Endothelial cell (in vitro differentiated cells): ENCODE measurements around the gene TTC13. TPM values are rescaled to one million over a fixed set of nuclear protein-coding genes. Genes with fewer than 3 reads are reported as not detected.
"Not testable (repeated sequence)": the region's sequence is repeated elsewhere in the genome, so short reads cannot be mapped to it uniquely, and the experiment has no call there.

Experiments used
- DNase-seq: peaks from one replicate; pipeline ENCODE4 v3.0.0; 2021; ENCODE audit warnings: low spot score
- H3K27ac Mint-ChIP-seq: one replicate; pipeline ENCODE4 v1.8.0; 2021; ENCODE audit warnings: mixed read lengths, inconsistent platforms; ENCODE audit not compliant: unreplicated experiment
- H3K27me3 Mint-ChIP-seq: one replicate; pipeline ENCODE4 v1.8.0; 2021; ENCODE audit warnings: mild to moderate bottlenecking, moderate library complexity, mixed read lengths, inconsistent platforms; ENCODE audit not compliant: unreplicated experiment
- H3K36me3 Mint-ChIP-seq: one replicate; pipeline ENCODE4 v1.8.0; 2021; ENCODE audit warnings: mild to moderate bottlenecking, low read depth, mixed read lengths, inconsistent platforms; ENCODE audit not compliant: unreplicated experiment
- H3K4me1 Mint-ChIP-seq: one replicate; pipeline ENCODE4 v1.8.0; 2021; ENCODE audit warnings: mild to moderate bottlenecking, mixed read lengths, inconsistent platforms; ENCODE audit not compliant: unreplicated experiment
- H3K4me3 Mint-ChIP-seq: one replicate; pipeline ENCODE4 v1.8.0; 2021; ENCODE audit warnings: mild to moderate bottlenecking, mixed read lengths, inconsistent platforms; ENCODE audit not compliant: unreplicated experiment
- H3K9me3 Mint-ChIP-seq: one replicate; pipeline ENCODE4 v1.8.0; 2021; ENCODE audit warnings: mixed read lengths, inconsistent platforms; ENCODE audit not compliant: unreplicated experiment
- CTCF ChIP-seq: fragments of 200-600 bp; sonication (generic); IDR thresholded peaks from one replicate; pipeline ENCODE4 v1.5.0; 2021; ENCODE audit warnings: antibody characterized with exemption; ENCODE audit not compliant: unreplicated experiment
- total RNA-seq: library from RNA; stranded (reverse); fragmentation: NEBNext Ultra II Directional; extraction: Animal tissue kit (Norgen Biotek cat#: 25700); gene quantifications from one replicate; pipeline ENCODE4 v1.2.1, GENCODE V29; 2021; ENCODE audit not compliant: unreplicated experiment

Gene TTC13
- total RNA-seq, 1 donor from 2014 or later: 62.5 TPM

- H3K4me1 Mint-ChIP-seq: peaks cover 2% of the 10 kb centered on the region
- H3K4me3 Mint-ChIP-seq: no peak overlapping the region
- H3K9me3 Mint-ChIP-seq: no peaks in the 10 kb centered on the region
- H3K36me3 Mint-ChIP-seq: no peaks in the 10 kb centered on the region
- no peak for DNase-seq
- no peak overlapping the region for H3K27ac Mint-ChIP-seq
- no peak for TF ChIP-seq CTCF
- peaks cover 2% of the 10 kb centered on the region for H3K27me3 Mint-ChIP-seq
Measured at GRCh38 chr1:231011360-231011759, 32.7 kb upstream of the TTC13 start.

GRCh38 chr1:231007535-231007934 is 28.9 kb upstream of the TTC13 start:
- DNase-seq, H3K27me3 Mint-ChIP-seq, H3K27ac Mint-ChIP-seq, H3K4me1 Mint-ChIP-seq, H3K4me3 Mint-ChIP-seq: not testable (repeated sequence)
- Mint-ChIP-seq H3K36me3 (peaks cover 30% of the 10 kb centered on the region), H3K9me3 (peaks cover 24% of the 10 kb centered on the region)

- Mint-ChIP-seq H3K9me3 (peaks cover 24% of the 10 kb centered on the region), H3K36me3 (peaks cover 38% of the 10 kb centered on the region), H3K4me1 (no peaks in the 10 kb centered on the region), H3K27ac (no peak overlapping the region), H3K4me3 (peak overlapping the region; percentile 17), H3K27me3 (no peaks in the 10 kb centered on the region)
- TF ChIP-seq CTCF: no peak
- DNase-seq: no peak
Measured at GRCh38 chr1:231001892-231002291, 23.2 kb upstream of the TTC13 start.

GRCh38 chr1:231000639-231001038 is 22.0 kb upstream of the TTC13 start:
- H3K9me3 Mint-ChIP-seq: peaks cover 22% of the 10 kb centered on the region
- DNase-seq: no peak
- no peaks in the 10 kb centered on the region for H3K27me3 Mint-ChIP-seq
- no peak for TF ChIP-seq CTCF
- peaks cover 36% of the 10 kb centered on the region for H3K36me3 Mint-ChIP-seq
- no peaks in the 10 kb centered on the region for H3K4me1 Mint-ChIP-seq
- H3K27ac Mint-ChIP-seq: no peak overlapping the region
- no peak overlapping the region for H3K4me3 Mint-ChIP-seq

- DNase-seq: no peak
- H3K9me3 Mint-ChIP-seq: peaks cover 18% of the 10 kb centered on the region
- no peak for TF ChIP-seq CTCF
- H3K27me3 Mint-ChIP-seq: no peaks in the 10 kb centered on the region
- H3K4me3 Mint-ChIP-seq: no peak overlapping the region
- H3K4me1 Mint-ChIP-seq: no peaks in the 10 kb centered on the region
- H3K36me3 Mint-ChIP-seq: peaks cover 33% of the 10 kb centered on the region
- H3K27ac Mint-ChIP-seq: no peak overlapping the region
Measured at GRCh38 chr1:231000201-231000600, 21.5 kb upstream of the TTC13 start.

- Mint-ChIP-seq H3K4me3 (no peak overlapping the region), H3K4me1 (no peaks in the 10 kb centered on the region), H3K36me3 (peaks cover 8% of the 10 kb centered on the region), H3K27me3 (no peaks in the 10 kb centered on the region), H3K27ac (no peak overlapping the region), H3K9me3 (no peaks in the 10 kb centered on the region)
- no peak for DNase-seq
- no peak for TF ChIP-seq CTCF
Measured at GRCh38 chr1:230994860-230995259, 16.2 kb upstream of the TTC13 start.
